Measurements from ENCODE around the gene EHD3.

Gene EHD3

DNA sequence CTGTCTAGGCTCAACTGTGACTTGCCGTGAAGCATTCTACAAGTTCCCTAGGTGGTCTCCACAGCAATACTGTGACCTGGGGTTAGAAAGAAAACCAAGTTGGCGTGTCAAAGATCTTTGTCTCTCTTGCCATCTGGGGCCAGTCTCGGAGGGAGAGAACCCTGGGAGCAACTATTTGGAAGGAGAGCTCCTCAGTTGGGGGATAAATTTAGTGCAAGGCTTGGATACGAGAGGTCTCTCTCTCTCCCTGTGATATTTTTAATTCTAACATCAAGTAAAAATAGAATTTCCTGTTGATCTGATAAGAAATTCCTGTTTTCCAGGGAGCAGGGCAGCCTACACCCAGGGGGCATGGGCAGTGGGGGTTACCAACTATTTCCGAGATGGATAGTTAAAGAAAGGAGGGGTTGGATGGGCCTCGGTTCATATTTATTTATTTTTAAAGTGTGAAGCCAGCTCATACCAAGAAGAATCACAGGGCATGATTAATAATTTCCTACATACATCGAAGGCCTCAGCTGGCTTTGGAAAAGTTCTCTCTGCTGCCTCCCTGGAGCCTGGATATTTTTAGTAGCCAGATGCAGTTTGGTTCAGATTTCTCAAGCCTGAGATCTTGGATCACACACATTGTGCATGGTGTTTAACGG is 62.8 kb downstream of the EHD3 start:
- DNase-seq, result no peak

DNA sequence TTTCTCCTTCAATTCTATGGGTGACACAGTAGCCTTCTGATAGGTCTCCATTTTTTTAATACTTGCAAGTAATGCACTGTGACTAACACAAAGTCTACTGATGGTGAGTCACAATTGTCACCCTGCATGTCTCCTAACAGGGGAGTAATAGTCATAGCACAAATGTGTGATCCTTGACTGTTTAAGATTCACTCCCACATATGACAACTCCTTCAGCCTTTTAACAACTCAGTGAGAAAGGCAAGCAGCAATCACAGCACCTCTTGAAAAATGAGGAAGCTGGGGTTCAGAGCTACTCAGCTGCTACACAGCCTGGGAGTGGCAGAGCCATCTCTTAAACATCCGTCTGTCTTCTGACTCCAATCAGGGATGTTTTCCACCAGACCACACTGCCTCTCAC is 63.8 kb downstream of the EHD3 start:
- peak; percentile 66 for DNase-seq

DNA sequence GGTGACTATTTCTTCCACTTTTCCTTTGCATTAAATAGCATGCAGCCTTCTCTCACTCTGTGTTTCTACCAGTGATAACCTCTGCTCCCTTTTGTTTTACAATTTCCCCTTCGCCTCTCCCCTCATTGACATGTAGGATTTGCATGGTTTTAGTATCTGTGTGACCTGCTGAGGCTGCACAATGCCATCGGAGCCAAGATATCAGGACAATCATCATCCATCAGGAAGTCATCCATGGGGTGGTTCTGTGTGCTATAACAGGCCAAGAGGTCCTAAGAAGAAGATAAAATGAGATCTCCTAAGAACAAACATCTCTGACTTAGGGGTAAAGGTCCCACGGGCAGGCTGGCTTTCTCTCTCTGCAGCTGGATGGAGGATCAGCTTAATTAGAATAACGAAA is 65.6 kb downstream of the EHD3 start:
- DNase-seq, result no peak

DNA sequence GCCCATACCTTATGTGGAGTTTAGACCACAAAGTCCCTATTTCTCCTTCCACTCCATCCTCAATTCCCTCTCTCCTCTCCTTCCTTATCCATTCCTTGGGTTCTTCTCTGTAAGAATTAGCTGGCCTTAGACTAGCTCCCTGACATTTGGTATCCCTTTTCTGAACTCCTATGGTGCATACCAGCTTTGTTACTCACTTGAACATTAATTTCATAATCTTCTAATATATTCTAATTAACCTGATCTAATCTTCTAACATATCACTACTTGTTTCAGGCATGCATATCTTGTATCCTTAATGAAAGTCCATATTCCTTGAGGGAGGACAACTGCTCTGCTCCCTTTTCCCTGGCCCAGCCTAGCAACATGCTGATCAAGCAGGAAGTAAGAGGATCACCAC is 66.4 kb downstream of the EHD3 start:
- DNase-seq, result no peak

DNA sequence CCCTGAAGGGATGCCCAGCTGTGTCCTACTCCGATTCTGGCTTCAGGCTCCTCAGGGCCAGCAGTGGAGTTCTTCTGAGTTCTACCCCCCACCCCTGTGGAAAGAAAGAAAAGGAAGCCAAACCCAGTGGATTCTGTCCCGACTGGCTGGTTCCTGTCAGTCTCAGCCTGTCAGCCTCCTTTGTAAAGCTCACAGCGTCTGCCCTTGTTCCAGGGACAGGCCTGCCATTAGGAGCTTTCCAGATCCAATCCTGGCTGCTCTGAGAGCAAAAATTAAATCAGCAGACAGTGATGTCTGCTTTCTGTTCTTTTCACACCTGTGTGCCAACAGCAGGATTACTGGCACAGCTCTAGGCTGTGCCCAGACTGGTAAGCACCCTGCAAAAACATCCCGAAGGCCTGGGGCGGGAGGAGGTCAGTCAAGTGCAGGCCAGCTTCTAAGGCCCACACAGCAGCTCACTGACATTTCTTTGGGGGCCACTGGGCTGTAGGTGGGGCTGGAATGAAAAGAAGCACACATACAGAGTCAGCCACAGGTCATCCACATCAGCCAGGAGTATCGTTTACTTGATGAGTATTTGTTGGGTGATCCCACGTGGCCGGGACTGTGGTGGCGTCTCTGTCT is 69.1 kb downstream of the EHD3 start:
- no peak for DNase-seq

DNA sequence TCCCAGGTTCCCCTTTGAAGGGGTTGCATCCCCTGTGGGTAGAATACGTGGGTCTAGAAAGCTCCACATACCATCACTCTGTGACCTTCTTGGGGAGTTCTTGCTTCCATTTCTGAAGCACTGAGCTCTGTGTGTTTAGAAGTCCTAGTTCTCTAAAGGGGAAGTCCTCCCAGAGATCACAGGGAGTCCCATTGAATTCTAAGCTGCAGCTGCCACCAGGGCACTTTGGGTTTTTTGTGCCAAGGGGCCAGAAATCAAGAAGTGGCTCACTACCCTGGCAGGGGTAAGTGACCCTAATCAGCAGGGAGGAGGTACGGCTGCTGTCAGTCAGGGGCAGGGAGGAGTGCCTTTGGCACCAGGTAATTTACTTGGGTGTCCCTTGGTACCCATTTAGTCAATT is 70.9 kb downstream of the EHD3 start:
- no peak for DNase-seq

DNA sequence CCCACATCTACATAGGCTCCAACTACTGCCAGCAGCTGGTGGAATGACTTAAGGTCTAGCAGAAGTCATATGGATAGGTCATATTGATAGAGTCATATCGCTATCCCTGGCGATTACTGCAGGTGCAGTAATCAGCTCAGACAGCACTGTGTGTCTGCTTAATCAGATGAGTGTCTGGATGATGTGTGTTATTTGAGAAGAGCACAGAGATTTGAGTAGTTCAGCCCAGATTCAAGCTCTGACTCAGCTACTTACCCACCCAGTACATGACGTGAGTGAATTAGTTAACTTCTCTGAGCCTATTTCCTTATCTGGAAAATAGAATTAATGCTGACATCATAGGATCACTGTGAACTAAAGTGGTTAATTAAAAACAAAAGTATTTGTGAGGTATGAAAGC is 78.9 kb downstream of the EHD3 start:
- DNase-seq, result peak; percentile 19

DNA sequence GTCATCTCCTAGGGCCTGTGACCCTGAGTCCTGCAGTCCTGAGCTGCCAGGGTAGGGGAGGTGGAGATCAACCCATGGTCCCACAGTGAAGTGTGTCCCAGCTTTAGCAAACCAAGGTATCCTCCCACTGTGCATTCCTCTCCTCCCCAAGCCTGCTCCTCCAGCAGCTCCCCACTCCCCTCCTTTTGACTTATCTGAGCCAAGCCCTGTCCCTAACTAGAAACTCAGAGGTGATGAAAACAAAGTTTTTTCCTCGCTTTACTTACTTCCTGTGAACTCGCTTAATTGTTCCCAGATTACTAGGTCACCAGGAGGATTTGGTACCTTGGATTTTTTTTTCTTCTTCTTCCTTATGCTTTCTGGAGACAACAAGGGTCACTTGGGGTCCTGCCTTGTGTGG is 80.8 kb downstream of the EHD3 start:
- no peak for DNase-seq

DNA sequence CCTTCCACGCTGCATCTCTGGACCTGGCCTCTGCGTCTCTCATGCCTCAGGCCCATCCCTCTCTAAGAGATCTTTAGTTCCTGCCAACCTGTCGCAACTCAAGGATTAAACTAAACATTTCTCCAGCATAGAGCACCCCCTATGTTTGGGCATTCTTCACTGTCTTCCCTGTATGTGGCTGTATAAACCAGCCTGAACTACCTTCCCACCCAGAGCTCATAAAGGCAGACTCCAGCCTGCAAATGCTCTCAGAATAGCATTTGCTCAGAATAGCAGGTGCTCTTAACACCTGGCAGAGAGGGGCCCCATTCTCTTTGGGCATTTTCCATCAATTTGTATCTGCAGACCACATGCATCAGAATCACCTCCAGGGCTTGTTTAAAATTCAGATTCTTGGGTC is 83.4 kb downstream of the EHD3 start:
- no peak for DNase-seq

DNA sequence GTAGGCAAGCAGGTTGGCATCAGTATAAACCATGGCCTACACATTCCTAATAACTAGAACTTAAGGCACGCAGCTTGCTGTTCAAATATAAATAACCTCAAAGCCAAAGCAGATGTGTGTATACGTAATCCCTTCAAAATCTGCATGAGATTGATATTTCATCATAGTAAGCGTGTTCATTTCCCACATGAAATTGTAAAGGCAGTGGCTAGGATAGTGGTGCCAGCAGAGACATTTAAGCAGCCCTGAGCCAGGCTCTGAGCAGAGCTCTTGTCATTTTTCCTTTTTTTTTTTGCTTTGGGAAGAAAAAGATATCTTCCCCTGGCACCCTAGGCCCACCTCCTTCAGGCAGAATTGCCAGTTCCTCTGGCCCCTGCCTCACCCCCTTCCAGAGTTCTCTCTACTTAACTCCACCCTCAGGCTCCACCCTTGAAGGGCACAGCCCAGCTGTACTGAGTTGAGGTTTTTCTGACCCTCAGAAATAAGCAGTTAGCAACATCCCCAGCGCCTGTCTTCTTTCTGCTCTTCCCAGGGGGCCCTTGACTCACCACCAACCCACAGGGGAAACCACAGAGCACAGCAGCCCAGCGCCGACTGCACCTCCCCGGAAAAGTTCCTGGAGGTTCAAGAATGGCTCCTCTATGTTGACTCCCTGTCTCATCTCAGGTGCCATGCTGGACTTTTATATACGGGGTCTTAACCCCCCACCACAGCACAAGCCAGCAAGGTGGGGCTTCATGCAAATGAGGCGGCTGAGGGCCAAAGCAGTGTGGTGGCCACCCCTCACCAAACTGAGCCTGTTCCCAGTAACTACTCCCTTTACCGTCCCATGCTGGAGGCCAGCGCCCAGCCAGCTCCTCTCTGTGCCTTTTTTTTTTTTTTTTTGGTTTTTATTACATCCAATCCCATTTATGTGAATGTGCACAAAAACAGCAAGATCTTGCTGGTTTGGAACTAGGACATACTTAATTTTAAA is 84.7 kb downstream of the EHD3 start:
- peak; percentile 68 for DNase-seq
